Measurements from ENCODE around the gene HRC. TPM values are rescaled to one million over a fixed set of nuclear protein-coding genes. Genes with fewer than 3 reads are reported as not detected.

HRC gene
- total RNA-seq, 1 donor from 2014 or later = not detected

Other genes starting within 250 kb of the HRC start
- 0.67 TPM in 1 of 2 replicates, not detected in the other for gene DHDH, start 221.7 kb downstream of the HRC start, total RNA-seq
- 232 and 242 TPM in 2 replicates for gene BAX, start 200.5 kb downstream of the HRC start, total RNA-seq
- gene FTL, start 190.1 kb downstream of the HRC start, total RNA-seq = 646 and 658 TPM in 2 replicates
- gene GYS1, start 162.1 kb downstream of the HRC start, total RNA-seq = 68.5 and 70.3 TPM in 2 replicates
- 160 and 170 TPM in 2 replicates for gene RUVBL2, start 161.5 kb downstream of the HRC start, total RNA-seq
- gene LHB, start 138.3 kb downstream of the HRC start, total RNA-seq = 0.41 TPM in 1 of 2 replicates, not detected in the other
- gene CGB3, start 131.1 kb downstream of the HRC start, total RNA-seq = not detected in 2 replicates
- gene CGB2, start 123.5 kb downstream of the HRC start, total RNA-seq = 0.28 TPM in 1 of 2 replicates, not detected in the other
- not detected in 2 replicates for gene CGB1, start 118.5 kb downstream of the HRC start, total RNA-seq
- not detected in 2 replicates for gene CGB5, start 111.5 kb downstream of the HRC start, total RNA-seq
- not detected in 2 replicates for gene CGB8, start 106.3 kb downstream of the HRC start, total RNA-seq
- gene CGB7, start 97.6 kb downstream of the HRC start, total RNA-seq = not detected in 2 replicates
- gene NTF4, start 90.6 kb downstream of the HRC start, total RNA-seq = not detected in 2 replicates
- gene KCNA7, start 82.7 kb downstream of the HRC start, total RNA-seq = not detected in 2 replicates
- gene SNRNP70, start 69.9 kb downstream of the HRC start, total RNA-seq = 259 and 279 TPM in 2 replicates
- gene LIN7B, start 41.0 kb downstream of the HRC start, total RNA-seq = 5.9 and 7.7 TPM in 2 replicates
- 1.7 and 2.3 TPM in 2 replicates for gene C19orf73, start 36.3 kb downstream of the HRC start, total RNA-seq
- 3.6 and 5.0 TPM in 2 replicates for gene PPFIA3, start 35.9 kb downstream of the HRC start, total RNA-seq
- 1.3 and 1.9 TPM in 2 replicates for gene TRPM4, start 2.4 kb upstream of the HRC start, total RNA-seq
- gene SLC6A16, start 169.8 kb upstream of the HRC start, total RNA-seq = 1.3 and 2.2 TPM in 2 replicates
- gene CD37, start 180.0 kb upstream of the HRC start, total RNA-seq = 141 TPM in 2 replicates
- gene TEAD2, start 207.0 kb upstream of the HRC start, total RNA-seq = not detected in 2 replicates
- gene DKKL1, start 208.5 kb upstream of the HRC start, total RNA-seq = not detected in 2 replicates
- 0.14 and 0.28 TPM in 2 replicates for gene KASH5, start 232.9 kb upstream of the HRC start, total RNA-seq

Measured in activated T-helper 2 cell treated with anti-CD3 and anti-CD28 coated beads, Interferon-gamma antibody, Interleukin-2, Interleukin-4, amounts not matched to agents 10 μg/mL and 5 μg/mL and 100 μg/mL, durations not matched to agents 14 hours and 24 hours and 36 hours (primary cell).